Activated CD4-positive, alpha-beta T cell treated with anti-CD3 and anti-CD28 coated beads, Interleukin-10, Interleukin-2, amounts not matched to agents 100 ng/mL and 50 ng/mL, durations not matched to agents 16 hours and 8 hours (primary cell): Measurements from ENCODE around the gene PCDHB10.
"Not testable (repeated sequence)": the region's sequence is repeated elsewhere in the genome, so short reads cannot be mapped to it uniquely, and the experiment has no call there.

Source experiments
- DNase-seq: peaks from one replicate; pipeline ENCODE4 v3.0.0-alpha.2; 2020

PCDHB10 gene

DNA sequence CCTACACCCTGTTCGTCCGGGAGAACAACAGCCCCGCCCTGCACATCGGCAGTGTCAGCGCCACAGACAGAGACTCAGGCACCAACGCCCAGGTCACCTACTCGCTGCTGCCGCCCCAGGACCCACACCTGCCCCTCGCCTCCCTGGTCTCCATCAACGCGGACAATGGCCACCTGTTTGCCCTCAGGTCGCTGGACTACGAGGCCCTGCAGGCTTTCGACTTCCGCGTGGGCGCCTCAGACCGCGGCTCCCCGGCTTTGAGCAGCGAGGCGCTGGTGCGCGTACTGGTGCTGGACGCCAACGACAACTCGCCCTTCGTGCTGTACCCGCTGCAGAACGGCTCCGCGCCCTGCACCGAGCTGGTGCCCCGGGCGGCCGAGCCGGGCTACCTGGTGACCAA lies 3.5 kb upstream of the PCDHB10 start:
- not testable (repeated sequence) for DNase-seq

GRCh38 chr5:141189131-141189530 lies 3.0 kb upstream of the PCDHB10 start:
- not testable (repeated sequence) for DNase-seq

GRCh38 chr5:141194332-141194731 lies 2.2 kb downstream of the PCDHB10 start:
- not testable (repeated sequence) for DNase-seq

- no peak for DNase-seq
Observed at GRCh38 chr5:141196363-141196762, 4.2 kb downstream of the PCDHB10 start.

DNA sequence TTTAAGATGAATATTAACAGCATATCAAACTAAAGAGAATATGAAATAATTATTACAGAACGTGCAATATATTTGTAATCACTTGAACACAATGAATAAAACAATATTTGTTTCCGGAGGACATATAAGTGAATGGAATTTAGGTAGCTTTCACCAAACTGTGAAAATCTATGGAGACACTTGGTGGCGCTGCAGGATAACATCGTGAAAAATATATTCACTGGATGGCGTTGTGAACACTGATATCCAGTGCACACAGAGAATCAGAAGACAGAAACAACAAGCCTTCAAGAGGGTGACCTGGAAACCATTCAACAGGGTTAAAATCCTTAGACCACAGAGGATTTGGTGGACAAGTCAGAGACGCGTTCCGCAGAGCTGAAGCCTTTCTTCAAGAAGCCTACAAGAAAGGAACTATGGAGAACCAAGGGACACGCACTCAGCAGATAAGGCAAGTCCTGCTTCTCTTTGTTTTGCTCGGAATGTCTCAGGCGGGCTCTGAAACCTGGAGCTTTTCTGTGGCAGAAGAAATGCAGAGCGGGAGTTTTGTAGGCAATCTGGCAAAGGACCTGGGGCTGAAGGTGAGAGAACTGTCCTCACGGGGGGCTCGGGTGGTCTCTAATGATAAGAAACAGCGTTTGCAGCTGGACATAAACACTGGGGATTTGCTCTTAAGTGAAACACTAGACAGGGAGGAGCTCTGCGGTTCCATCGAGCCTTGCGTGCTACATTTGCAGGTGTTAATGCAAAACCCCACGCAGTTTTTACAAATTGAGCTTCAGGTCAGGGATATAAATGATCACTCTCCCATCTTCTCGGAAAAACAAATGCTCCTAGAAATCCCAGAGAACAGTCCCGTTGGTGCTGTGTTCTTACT lies 7.4 kb downstream of the PCDHB10 start, which contains the start of gene PCDHB11:
PCDHB11 (plus strand) TSS at position 269 of the 877 bp plus-strand sequence; CDS start at position 417, 148 bp downstream.
- no peak for DNase-seq

- DNase-seq = not testable (repeated sequence)
Observed at GRCh38 chr5:141201126-141201525, 9.0 kb downstream of the PCDHB10 start.

- not testable (repeated sequence) for DNase-seq
Observed at GRCh38 chr5:141201646-141202045, 9.5 kb downstream of the PCDHB10 start.

DNA sequence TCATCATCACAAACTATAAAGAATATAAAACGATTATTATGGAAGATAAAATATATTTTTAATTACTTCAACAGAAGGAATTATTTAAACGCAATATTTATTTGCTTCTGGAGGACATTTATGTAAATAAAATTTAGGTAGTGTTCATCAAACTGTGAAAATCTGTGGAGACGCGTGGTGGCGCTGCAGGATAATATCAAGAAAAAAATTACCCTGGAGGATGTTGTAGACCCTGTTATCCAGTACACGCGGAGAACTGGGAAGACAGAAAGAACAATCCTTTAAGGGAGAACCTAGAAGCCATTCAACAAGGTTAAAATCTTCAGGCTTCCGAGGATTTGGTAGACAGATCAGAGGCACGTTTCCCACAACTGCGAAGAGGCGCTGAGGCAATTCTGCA lies 16.3 kb downstream of the PCDHB10 start, which contains the start of gene PCDHB12:
PCDHB12 (plus strand) TSS at position 242 of the 400 bp plus-strand sequence. CDS start 189 bp downstream, outside the sequence.
- no peak for DNase-seq

GRCh38 chr5:141210281-141210680 lies 18.1 kb downstream of the PCDHB10 start:
- DNase-seq = not testable (repeated sequence)

- not testable (repeated sequence) for DNase-seq
Observed at GRCh38 chr5:141210849-141211248, 18.7 kb downstream of the PCDHB10 start.

DNA sequence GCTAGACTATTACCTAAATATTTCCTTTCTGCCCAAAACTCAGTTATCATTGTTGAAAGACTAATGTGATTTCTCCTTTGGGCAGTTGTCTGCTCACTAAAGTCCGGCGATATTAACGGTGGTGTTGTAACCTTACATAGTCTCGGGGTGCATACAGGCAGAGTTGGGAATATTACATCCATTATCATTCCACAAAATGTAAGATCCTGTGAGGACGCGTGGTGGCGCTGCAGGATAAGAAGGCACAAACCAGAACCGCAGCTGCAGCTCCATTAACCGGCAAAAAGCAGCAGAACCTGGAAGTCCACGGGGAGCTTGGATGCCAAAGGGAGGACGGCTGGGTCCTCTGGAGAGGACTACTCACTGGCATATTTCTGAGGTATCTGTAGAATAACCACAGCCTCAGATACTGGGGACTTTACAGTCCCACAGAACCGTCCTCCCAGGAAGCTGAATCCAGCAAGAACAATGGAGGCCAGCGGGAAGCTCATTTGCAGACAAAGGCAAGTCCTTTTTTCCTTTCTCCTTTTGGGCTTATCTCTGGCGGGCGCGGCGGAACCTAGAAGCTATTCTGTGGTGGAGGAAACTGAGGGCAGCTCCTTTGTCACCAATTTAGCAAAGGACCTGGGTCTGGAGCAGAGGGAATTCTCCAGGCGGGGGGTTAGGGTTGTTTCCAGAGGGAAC lies 21.6 kb downstream of the PCDHB10 start, which contains the start of gene PCDHB13:
PCDHB13 (plus strand) TSS at position 264 of the 684 bp plus-strand sequence; CDS start at position 469, 205 bp downstream.
- not testable (repeated sequence) for DNase-seq

GRCh38 chr5:141214583-141214982 lies 22.4 kb downstream of the PCDHB10 start:
- not testable (repeated sequence) for DNase-seq

DNA sequence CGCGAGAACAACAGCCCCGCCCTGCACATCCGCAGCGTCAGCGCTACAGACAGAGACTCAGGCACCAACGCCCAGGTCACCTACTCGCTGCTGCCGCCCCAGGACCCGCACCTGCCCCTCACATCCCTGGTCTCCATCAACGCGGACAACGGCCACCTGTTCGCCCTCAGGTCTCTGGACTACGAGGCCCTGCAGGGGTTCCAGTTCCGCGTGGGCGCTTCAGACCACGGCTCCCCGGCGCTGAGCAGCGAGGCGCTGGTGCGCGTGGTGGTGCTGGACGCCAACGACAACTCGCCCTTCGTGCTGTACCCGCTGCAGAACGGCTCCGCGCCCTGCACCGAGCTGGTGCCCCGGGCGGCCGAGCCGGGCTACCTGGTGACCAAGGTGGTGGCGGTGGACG lies 23.4 kb downstream of the PCDHB10 start:
- DNase-seq = not testable (repeated sequence)

- not testable (repeated sequence) for DNase-seq
Observed at GRCh38 chr5:141216035-141216434, 23.9 kb downstream of the PCDHB10 start.

DNA sequence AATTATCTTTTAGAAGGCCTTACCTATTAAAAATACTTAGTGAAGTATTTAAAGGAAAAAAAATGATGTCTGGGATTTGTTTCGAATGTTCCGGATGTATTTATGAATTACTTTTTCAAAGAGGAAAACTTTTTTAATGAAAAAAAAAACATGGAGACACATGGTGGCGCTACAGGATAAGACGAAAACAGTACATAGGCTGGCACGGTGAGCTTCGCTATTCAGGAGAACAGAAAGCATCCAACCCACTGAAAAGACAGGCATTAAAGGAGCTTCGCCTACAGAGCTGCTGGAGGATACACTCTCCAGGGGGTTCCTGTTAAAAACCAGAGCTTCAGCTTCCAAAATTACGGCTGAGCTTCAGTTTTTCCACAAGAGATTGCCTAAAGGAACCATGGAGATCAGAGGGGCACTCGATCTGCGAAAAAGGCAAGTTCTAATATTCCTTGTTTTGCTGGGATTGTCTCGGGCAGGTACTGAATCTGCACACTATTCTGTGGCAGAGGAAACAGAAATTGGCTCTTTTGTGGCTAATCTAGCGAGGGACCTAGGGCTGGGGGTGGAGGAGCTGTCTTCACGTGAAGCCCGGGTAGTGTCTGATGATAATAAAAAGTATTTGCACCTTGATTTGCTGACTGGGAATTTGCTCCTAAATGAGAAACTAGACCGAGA lies 31.1 kb downstream of the PCDHB10 start, which contains the start of gene PCDHB14:
PCDHB14 (plus strand) TSS at position 232 of the 672 bp plus-strand sequence; CDS start at position 395, 163 bp downstream.
- DNase-seq = no peak

DNA sequence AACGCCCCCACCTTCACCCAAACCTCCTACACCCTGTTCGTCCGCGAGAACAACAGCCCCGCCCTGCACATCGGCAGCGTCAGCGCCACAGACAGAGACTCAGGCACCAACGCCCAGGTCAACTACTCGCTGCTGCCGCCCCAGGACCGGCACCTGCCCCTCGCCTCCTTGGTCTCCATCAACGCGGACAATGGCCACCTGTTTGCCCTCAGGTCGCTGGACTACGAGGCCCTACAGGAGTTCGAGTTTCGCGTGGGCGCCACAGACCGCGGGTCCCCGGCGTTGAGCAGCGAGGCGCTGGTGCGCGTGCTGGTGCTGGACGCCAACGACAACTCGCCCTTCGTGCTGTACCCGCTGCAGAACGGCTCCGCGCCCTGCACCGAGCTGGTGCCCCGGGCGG lies 32.7 kb downstream of the PCDHB10 start:
- not testable (repeated sequence) for DNase-seq

DNA sequence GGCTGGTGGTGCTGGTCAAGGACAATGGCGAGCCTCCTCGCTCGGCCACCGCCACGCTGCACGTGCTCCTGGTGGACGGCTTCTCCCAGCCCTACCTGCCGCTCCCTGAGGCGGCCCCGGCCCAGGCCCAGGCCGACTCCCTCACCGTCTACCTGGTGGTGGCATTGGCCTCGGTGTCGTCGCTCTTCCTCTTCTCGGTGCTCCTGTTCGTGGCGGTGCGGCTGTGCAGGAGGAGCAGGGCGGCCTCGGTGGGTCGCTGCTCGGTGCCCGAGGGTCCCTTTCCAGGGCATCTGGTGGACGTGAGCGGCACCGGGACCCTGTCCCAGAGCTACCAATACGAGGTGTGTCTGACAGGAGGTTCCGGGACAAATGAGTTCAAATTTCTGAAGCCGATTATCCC lies 33.3 kb downstream of the PCDHB10 start:
- not testable (repeated sequence) for DNase-seq

DNA sequence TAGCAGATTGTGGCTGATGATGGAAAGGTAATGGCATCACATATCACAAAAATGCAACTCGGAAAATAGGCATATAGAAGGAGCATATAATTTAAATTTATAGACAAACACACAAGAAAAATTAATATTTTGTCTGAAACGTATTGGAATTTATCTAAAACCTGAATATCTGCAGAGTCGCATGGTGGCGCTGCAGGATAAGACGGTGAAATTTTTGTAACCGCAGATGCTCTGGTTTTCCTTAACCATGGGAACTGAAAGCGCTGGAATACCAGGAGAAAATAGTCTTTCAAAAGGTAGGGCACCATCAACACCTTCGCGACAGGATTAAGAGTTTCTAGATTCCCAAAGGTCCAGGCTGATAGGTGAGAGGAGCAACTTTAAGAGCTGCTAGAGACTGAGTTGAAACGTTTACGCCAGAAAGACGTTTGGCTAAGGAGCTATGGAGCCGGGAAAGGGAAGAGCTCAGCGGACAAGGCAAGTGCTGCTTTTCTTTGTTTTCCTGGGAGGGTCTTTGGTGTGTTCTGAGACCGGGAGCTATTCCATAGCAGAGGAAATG lies 42.0 kb downstream of the PCDHB10 start:
- no peak for DNase-seq

DNA sequence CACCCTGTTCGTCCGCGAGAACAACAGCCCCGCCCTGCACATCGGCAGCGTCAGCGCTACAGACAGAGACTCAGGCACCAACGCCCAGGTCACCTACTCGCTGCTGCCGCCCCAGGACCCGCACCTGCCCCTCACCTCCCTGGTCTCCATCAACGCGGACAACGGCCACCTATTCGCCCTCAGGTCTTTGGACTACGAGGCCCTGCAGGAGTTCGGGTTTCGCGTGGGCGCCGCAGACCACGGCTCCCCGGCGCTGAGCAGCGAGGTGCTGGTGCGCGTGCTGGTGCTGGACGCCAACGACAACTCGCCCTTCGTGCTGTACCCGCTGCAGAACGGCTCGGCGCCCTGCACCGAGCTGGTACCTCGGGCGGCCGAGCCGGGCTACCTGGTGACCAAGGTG lies 43.8 kb downstream of the PCDHB10 start:
- DNase-seq = not testable (repeated sequence)

DNA sequence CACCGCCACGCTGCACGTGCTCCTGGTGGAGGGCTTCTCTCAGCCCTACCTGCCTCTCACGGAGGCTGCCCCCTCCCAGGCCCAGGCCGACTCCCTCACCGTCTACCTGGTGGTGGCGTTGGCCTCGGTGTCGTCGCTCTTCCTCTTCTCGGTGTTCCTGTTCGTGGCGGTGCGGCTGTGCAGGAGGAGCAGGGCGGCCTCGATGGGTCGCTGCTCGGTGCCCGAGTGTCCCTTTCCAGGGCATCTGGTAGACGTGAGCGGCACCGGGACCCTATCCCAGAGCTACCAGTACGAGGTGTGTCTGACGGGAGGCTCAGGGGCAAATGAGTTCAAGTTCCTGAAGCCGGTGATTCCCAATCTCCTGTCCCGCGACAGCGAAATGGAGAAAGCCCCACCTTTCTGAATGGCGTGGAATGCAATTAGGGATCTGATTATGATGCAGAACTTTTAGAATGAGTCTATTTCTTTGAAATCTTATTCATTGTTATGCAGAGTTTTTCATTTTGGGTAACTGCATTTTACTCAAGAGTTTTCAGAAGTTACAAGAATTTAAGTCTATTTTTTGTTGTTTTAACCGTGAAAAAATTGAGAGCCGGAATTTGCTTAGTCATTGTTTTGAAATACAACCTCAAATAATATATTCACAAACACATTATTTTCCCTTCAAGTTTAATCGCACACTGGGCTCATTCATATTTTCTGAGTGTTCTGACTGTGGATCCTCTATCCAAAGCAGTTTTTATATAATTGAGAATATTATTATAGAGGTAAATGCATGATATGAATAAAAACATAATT lies 44.6 kb downstream of the PCDHB10 start:
- DNase-seq = no peak

DNA sequence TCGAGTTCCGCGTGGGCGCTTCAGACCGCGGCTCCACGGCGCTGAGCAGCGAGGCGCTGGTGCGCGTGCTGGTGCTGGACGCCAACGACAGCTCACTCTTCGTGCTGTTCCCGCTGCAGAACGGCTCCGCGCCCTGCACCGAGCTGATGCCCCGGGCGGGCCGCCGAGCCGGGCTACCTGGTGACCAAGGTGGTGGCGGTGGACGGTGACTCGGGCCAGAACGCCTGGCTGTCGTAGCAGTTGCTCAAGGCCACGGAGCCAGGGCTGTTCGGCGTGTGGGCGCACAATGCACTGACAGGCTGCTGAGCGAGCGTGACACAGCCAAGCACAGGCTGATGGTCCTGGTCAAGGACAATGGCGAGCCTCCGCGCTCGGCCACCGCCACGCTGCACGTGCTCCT lies 49.3 kb downstream of the PCDHB10 start:
- no peak for DNase-seq
